ENCODE data around the gene CDC16.

CDC16 gene

DNA sequence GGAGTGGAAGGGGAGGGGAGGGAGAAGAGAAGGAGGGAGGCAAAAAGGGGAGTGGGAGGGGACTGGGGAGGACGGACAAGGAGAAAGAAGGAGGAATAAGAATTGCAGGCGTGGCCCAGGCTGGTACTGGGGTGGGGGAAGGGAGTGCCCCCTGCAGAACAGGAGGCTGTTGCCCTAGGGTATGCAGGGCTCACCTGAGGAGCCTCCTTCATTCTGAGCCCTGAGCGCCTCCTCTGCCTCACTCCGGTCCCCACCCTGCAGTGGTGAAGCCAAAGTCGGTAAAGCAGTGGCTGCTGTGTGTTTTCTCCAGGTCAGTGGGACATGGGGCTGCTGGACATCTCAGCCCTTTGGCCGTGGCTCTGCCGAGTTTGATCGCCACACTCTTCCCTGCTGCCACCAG is 9.1 kb upstream of the CDC16 start:
- no peak for DNase-seq
- Histone ChIP-seq H3K27ac (no peak overlapping the region), H3K27me3 (ENCODE audit: insufficient read depth, low read depth, severe bottlenecking) (no peaks in the 10 kb centered on the region), H3K9me3 (ENCODE audit: severe bottlenecking) (no peaks in the 10 kb centered on the region), H3K36me3 (no peaks in the 10 kb centered on the region), H3K4me3 (ENCODE audit: low read depth, low read length) (no peak overlapping the region)
- TF ChIP-seq, protein P1, sequence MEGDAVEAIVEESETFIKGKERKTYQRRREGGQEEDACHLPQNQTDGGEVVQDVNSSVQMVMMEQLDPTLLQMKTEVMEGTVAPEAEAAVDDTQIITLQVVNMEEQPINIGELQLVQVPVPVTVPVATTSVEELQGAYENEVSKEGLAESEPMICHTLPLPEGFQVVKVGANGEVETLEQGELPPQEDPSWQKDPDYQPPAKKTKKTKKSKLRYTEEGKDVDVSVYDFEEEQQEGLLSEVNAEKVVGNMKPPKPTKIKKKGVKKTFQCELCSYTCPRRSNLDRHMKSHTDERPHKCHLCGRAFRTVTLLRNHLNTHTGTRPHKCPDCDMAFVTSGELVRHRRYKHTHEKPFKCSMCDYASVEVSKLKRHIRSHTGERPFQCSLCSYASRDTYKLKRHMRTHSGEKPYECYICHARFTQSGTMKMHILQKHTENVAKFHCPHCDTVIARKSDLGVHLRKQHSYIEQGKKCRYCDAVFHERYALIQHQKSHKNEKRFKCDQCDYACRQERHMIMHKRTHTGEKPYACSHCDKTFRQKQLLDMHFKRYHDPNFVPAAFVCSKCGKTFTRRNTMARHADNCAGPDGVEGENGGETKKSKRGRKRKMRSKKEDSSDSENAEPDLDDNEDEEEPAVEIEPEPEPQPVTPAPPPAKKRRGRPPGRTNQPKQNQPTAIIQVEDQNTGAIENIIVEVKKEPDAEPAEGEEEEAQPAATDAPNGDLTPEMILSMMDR (IDR thresholded peaks at IDR 0.05; ENCODE audit: low read depth, low read length), result no peak

DNA sequence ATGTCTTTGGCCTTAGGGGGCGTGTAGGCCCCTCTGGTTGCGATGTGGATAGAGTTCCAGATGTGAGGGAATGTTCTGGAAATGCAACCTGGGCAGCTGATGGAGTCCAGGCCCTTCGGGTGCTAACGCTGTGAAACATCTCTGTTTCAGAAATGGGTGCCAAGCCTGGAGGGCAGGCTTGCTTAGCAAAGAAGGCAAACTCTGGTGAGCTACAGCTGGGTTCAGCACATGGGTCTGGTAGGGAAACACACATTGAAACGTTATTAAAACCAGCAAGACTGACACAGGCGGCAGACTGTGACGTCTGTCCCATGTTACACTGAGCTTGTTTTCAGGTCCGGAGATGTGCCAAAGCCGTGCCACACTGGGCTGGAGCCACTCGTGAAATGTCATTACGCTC is 8.6 kb upstream of the CDC16 start:
- DNase-seq, result no peak

GRCh38 chr13:114226699-114227323 is 7.9 kb upstream of the CDC16 start:
- no peak overlapping the region for H3K4me3 ChIP-seq (ENCODE audit: low read depth, low read length)
- H3K36me3 ChIP-seq, result no peaks in the 10 kb centered on the region
- no peaks in the 10 kb centered on the region for H3K27me3 ChIP-seq (ENCODE audit: insufficient read depth, low read depth, severe bottlenecking)
- TF ChIP-seq, protein P1 (IDR thresholded peaks at IDR 0.05; ENCODE audit: low read depth, low read length), result peak; percentile 100
- no peak overlapping the region for H3K27ac ChIP-seq
- DNase-seq, result peak; percentile 95
- H3K9me3 ChIP-seq (ENCODE audit: severe bottlenecking), result no peaks in the 10 kb centered on the region

More for the DNA sequence above, 8.6 kb upstream of the CDC16 start:
- H3K4me3 ChIP-seq (ENCODE audit: low read depth, low read length), result no peak overlapping the region
- H3K27ac ChIP-seq, result no peak overlapping the region
- H3K36me3 ChIP-seq, result no peaks in the 10 kb centered on the region
- no peaks in the 10 kb centered on the region for H3K27me3 ChIP-seq (ENCODE audit: insufficient read depth, low read depth, severe bottlenecking)
- no peaks in the 10 kb centered on the region for H3K9me3 ChIP-seq (ENCODE audit: severe bottlenecking)
- TF ChIP-seq, protein P1 (IDR thresholded peaks at IDR 0.05; ENCODE audit: low read depth, low read length), result no peak

GRCh38 chr13:114227528-114227927 is 7.2 kb upstream of the CDC16 start:
- Histone ChIP-seq H3K27ac (no peak overlapping the region), H3K9me3 (ENCODE audit: severe bottlenecking) (no peaks in the 10 kb centered on the region), H3K36me3 (no peaks in the 10 kb centered on the region), H3K27me3 (ENCODE audit: insufficient read depth, low read depth, severe bottlenecking) (no peaks in the 10 kb centered on the region), H3K4me3 (ENCODE audit: low read depth, low read length) (no peak overlapping the region)
- TF ChIP-seq, protein P1 (IDR thresholded peaks at IDR 0.05; ENCODE audit: low read depth, low read length), result no peak
- DNase-seq, result no peak

- DNase-seq, result no peak
- Histone ChIP-seq H3K9me3 (ENCODE audit: severe bottlenecking) (no peaks in the 10 kb centered on the region), H3K4me3 (ENCODE audit: low read depth, low read length) (no peak overlapping the region), H3K36me3 (no peaks in the 10 kb centered on the region), H3K27ac (no peak overlapping the region), H3K27me3 (ENCODE audit: insufficient read depth, low read depth, severe bottlenecking) (no peaks in the 10 kb centered on the region)
- TF ChIP-seq, protein P1 (IDR thresholded peaks at IDR 0.05; ENCODE audit: low read depth, low read length), result no peak
These were observed 6.5 kb upstream of the CDC16 start for GRCh38 chr13:114228176-114228575.

GRCh38 chr13:114229506-114229905 is 5.2 kb upstream of the CDC16 start:
- Histone ChIP-seq H3K4me3 (ENCODE audit: low read depth, low read length) (no peak overlapping the region), H3K27ac (no peak overlapping the region), H3K27me3 (ENCODE audit: insufficient read depth, low read depth, severe bottlenecking) (no peaks in the 10 kb centered on the region), H3K9me3 (ENCODE audit: severe bottlenecking) (peaks cover 7% of the 10 kb centered on the region), H3K36me3 (no peaks in the 10 kb centered on the region)
- DNase-seq, result no peak
- TF ChIP-seq, protein P1 (IDR thresholded peaks at IDR 0.05; ENCODE audit: low read depth, low read length), result no peak

All from WERI-Rb-1 (cell line).